Bronchial epithelial cell (primary cell): ENCODE measurements around the gene KCTD1. TPM values are rescaled to one million over a fixed set of nuclear protein-coding genes. Genes with fewer than 3 reads are reported as not detected.
A peak's percentile ranks its signal among the peaks of the same experiment; 100 is the strongest.

Experiments used
- DNase-seq: peaks from one replicate; pipeline ENCODE4 v3.0.0-alpha.2; 2010; ENCODE audit warnings: low read depth
- FAIRE-seq: peaks from 2 replicates; lab custom pipeline; 2011; peaks lifted over from hg19 to GRCh38; lab: Jason Lieb, UNC
- H3K27me3 ChIP-seq: 2 replicates; pipeline ENCODE4 v1.5.1; 2011; ENCODE audit warnings: low read length; ENCODE audit not compliant: control insufficient read depth, insufficient read depth
- H3K36me3 ChIP-seq: 2 replicates; pipeline ENCODE4 v1.5.1; 2011; ENCODE audit warnings: low read length; ENCODE audit not compliant: control insufficient read depth, insufficient read depth
- H3K4me3 ChIP-seq: 2 replicates; pipeline ENCODE4 v1.5.1; 2011; ENCODE audit warnings: mild to moderate bottlenecking, low read depth, low read length, control low read depth
- total RNA-seq: library from RNA; depleted of rRNA; stranded (reverse); fragments of >200 nt; gene quantifications from 2 replicates; pipeline ENCODE4 v1.2.1, GENCODE V29; 2014
- TF ChIP-seq, protein P1 (sequence below): IDR thresholded peaks from 2 replicates; pipeline ENCODE4 v1.5.1; 2011; ENCODE audit warnings: mild to moderate bottlenecking, moderate library complexity, low read length, control low read depth, inconsistent platforms; ENCODE audit not compliant: insufficient read depth, severe bottlenecking

KCTD1 gene
- total RNA-seq, 1 donor from 2014 or later, result 16.6 TPM

- TF ChIP-seq, protein P1, sequence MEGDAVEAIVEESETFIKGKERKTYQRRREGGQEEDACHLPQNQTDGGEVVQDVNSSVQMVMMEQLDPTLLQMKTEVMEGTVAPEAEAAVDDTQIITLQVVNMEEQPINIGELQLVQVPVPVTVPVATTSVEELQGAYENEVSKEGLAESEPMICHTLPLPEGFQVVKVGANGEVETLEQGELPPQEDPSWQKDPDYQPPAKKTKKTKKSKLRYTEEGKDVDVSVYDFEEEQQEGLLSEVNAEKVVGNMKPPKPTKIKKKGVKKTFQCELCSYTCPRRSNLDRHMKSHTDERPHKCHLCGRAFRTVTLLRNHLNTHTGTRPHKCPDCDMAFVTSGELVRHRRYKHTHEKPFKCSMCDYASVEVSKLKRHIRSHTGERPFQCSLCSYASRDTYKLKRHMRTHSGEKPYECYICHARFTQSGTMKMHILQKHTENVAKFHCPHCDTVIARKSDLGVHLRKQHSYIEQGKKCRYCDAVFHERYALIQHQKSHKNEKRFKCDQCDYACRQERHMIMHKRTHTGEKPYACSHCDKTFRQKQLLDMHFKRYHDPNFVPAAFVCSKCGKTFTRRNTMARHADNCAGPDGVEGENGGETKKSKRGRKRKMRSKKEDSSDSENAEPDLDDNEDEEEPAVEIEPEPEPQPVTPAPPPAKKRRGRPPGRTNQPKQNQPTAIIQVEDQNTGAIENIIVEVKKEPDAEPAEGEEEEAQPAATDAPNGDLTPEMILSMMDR, result no peak
- H3K4me3 ChIP-seq, result no peak overlapping the region
- no peak for FAIRE-seq
Observed at GRCh38 chr18:26480897-26481795, 67.2 kb downstream of the KCTD1 start.

GRCh38 chr18:26479681-26480079 lies 68.7 kb downstream of the KCTD1 start:
- TF ChIP-seq, protein P1, result no peak
- no peak for DNase-seq
- FAIRE-seq, result no peak
- Histone ChIP-seq H3K36me3 (no peaks in the 10 kb centered on the region), H3K4me3 (no peak overlapping the region), H3K27me3 (no peaks in the 10 kb centered on the region)

More at GRCh38 chr18:26480897-26481795, 67.2 kb downstream of the KCTD1 start:
- DNase-seq, result peak; percentile 97
- no peaks in the 10 kb centered on the region for H3K27me3 ChIP-seq
- H3K36me3 ChIP-seq, result peaks cover under 1% of the 10 kb centered on the region

DNA sequence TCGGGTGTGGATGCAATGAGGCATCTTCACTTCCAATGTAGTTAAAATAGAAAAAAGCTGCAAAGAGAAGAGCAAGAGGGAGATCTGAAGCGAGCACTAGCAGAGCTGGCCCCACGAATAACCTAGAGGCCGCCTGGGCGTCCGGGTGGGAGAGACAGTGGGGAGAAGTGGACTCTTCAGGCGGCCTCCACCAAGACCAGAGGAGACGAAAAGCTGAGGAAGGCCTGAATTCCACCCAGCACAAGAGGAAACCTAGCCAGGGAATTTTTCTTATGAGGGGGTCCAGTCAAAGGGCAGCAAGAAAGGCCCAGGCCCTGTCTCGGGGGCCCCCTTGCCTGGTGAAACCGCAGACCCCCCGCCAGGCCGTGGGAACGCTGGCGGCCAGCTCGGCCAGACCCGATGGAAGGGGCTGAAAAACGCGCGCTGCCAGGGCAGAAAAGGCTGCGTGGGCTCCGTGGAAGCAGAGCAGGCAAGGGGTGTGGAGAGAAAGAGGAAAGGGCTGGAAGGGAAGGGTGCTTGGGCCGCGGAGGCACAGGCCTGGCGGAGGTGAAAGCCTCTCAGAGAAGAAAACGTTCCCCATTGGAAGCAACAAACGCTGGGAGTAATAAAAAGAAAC lies 69.2 kb downstream of the KCTD1 start:
- FAIRE-seq (no peak), DNase-seq (no peak)
- H3K36me3 ChIP-seq, result no peaks in the 10 kb centered on the region
- H3K4me3 ChIP-seq, result no peak overlapping the region
- no peaks in the 10 kb centered on the region for H3K27me3 ChIP-seq
- TF ChIP-seq, protein P1, result no peak

GRCh38 chr18:26477828-26478466 lies 70.4 kb downstream of the KCTD1 start:
- no peak for FAIRE-seq

GRCh38 chr18:26476697-26477096 lies 71.7 kb downstream of the KCTD1 start:
- no peak overlapping the region for H3K4me3 ChIP-seq
- H3K36me3 ChIP-seq, result peaks cover 3% of the 10 kb centered on the region
- no peaks in the 10 kb centered on the region for H3K27me3 ChIP-seq
- TF ChIP-seq, protein P1, result no peak
- no peak for FAIRE-seq
- DNase-seq, result no peak

More at GRCh38 chr18:26477828-26478466, 70.4 kb downstream of the KCTD1 start:
- TF ChIP-seq, protein P1, result no peak
- no peaks in the 10 kb centered on the region for H3K27me3 ChIP-seq
- no peak overlapping the region for H3K4me3 ChIP-seq
- no peaks in the 10 kb centered on the region for H3K36me3 ChIP-seq
- DNase-seq, result peak; percentile 81
